Endodermal cell (in vitro differentiated cells): ENCODE results near the gene ZNF536. TPM values are rescaled to one million over a fixed set of nuclear protein-coding genes. Genes with fewer than 3 reads are reported as not detected.
A peak's percentile ranks its signal among the peaks of the same experiment; 100 is the strongest.
"Not testable (repeated sequence)": the region's sequence is repeated elsewhere in the genome, so short reads cannot be mapped to it uniquely, and the experiment has no call there.

ENCODE experiments used
- DNase-seq: peaks from one replicate; pipeline ENCODE4 v3.0.0-alpha.2; 2017
- H3K27ac ChIP-seq: 2 replicates; pipeline ENCODE4 v1.5.1; 2013; ENCODE audit warnings: mild to moderate bottlenecking, low read depth, low read length, moderate library complexity
- H3K27me3 ChIP-seq: 2 replicates; pipeline ENCODE4 v1.6.1; 2013; ENCODE audit warnings: mild to moderate bottlenecking, low read length, moderate library complexity; ENCODE audit not compliant: insufficient read depth, control insufficient read depth, poor library complexity, severe bottlenecking
- H3K36me3 ChIP-seq: 2 replicates; pipeline ENCODE4 v1.7.0; 2013; ENCODE audit warnings: mild to moderate bottlenecking, low read length, moderate library complexity; ENCODE audit not compliant: control insufficient read depth, insufficient read depth
- H3K4me1 ChIP-seq: one replicate; pipeline ENCODE4 v1.7.0; 2013; ENCODE audit warnings: low read length; ENCODE audit not compliant: control insufficient read depth, insufficient read depth
- H3K4me3 ChIP-seq: 2 replicates; pipeline ENCODE4 v1.5.1; 2013; ENCODE audit warnings: mild to moderate bottlenecking, low read length, moderate library complexity
- H3K9ac ChIP-seq: 2 replicates; pipeline ENCODE4 v1.6.1; 2013; ENCODE audit warnings: mild to moderate bottlenecking, low read length, moderate library complexity; ENCODE audit not compliant: poor library complexity, severe bottlenecking; ENCODE audit errors: extremely low read depth
- H3K9me3 ChIP-seq: 2 replicates; pipeline ENCODE4 v1.6.1; 2013; ENCODE audit warnings: mild to moderate bottlenecking, low read length, moderate library complexity; ENCODE audit not compliant: control insufficient read depth
- H3K27ac Mint-ChIP-seq: 2 replicates; pipeline ENCODE4 v1.8.0; 2020; ENCODE audit warnings: mixed read lengths
- H3K27me3 Mint-ChIP-seq: 2 replicates; pipeline ENCODE4 v1.8.0; 2021; ENCODE audit warnings: mild to moderate bottlenecking, mixed read lengths; ENCODE audit not compliant: insufficient read depth
- H3K36me3 Mint-ChIP-seq: 2 replicates; pipeline ENCODE4 v1.8.0; 2020; ENCODE audit warnings: low read depth, mixed read lengths
- H3K4me1 Mint-ChIP-seq: 2 replicates; pipeline ENCODE4 v1.8.0; 2020; ENCODE audit warnings: mixed read lengths
- H3K4me3 Mint-ChIP-seq: 2 replicates; pipeline ENCODE4 v1.8.0; 2020; ENCODE audit warnings: mild to moderate bottlenecking, moderate library complexity, mixed read lengths
- H3K9me3 Mint-ChIP-seq: 2 replicates; pipeline ENCODE4 v1.8.0; 2020; ENCODE audit warnings: mild to moderate bottlenecking, mixed read lengths
- WGBS, 2 experiments: methylation state at CpG; one replicate each; pipeline versions ENCODE4 v1.1.5 to v1.1.7; 2013; ENCODE audit warnings: missing lambda C conversion rate in 2 of 2, mixed read lengths in 1 of 2; ENCODE audit not compliant: insufficient coverage in 1 of 2, insufficient read length in 1 of 2; 5-methylcytosine and 5-hydroxymethylcytosine counted together
- total RNA-seq, 2 donors: library from RNA; stranded (reverse); fragmentation: NEBNext Ultra II Directional in 1 of 2; extraction: Animal tissue kit (Norgen Biotek cat#: 25700) in 1 of 2; gene quantifications; 2 replicates in 1 of 2; 3 replicates in 1 of 2; pipeline ENCODE4 v1.2.1, GENCODE V29; 2021
- TF ChIP-seq, protein P1 (sequence below): fragments of 200-600 bp; sonication (generic); conservative IDR thresholded peaks from 2 replicates; pipeline ENCODE4 v1.5.0; 2021; ENCODE audit warnings: antibody characterized with exemption, mild to moderate bottlenecking

Gene ZNF536
- total RNA-seq, 2 donors from 2014 or later, result not detected

DNA sequence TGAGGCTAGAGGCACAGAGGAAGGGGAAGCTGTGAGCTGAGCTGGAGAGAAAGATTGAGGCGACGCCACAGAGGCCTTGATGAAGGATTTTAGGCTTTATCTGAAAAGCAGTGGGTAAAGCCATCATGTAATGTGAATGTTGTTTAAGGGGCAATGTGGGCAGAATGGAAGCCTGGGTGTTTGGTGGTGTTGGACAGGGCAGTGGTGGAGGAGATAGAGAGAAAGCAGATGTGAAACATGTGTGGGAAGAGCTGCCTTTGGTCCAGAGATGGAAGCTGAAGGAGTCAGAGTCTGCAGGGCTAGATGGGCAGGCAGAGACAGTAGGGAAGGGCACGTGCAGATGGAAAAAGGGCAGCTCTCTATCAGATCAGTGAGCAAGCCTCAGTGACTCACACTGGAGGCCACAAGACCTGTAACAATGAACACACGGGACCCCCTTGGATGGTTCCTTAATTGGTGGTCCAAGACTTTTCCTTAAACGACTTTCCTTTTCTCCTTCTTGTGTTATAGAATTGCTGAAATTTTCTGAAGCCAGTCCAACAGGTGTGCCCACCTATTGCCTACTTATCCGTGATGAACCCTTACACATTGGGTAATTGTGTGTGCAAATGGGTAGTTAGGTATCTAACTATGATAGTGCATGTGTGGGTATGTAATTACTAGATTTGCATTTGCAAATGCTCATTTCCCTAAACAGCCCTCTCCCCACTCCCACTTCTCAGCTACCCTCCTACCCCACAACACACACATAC, 21.7 kb downstream of the ZNF536 start:
- Mint-ChIP-seq H3K4me3 (no peak overlapping the region), H3K27me3 (peaks cover 30% of the 10 kb centered on the region), H3K9me3 (no peaks in the 10 kb centered on the region), H3K36me3 (no peaks in the 10 kb centered on the region), H3K4me1 (peaks cover 8% of the 10 kb centered on the region), H3K27ac (no peak overlapping the region)
- DNase-seq, result no peak
- TF ChIP-seq, protein P1, sequence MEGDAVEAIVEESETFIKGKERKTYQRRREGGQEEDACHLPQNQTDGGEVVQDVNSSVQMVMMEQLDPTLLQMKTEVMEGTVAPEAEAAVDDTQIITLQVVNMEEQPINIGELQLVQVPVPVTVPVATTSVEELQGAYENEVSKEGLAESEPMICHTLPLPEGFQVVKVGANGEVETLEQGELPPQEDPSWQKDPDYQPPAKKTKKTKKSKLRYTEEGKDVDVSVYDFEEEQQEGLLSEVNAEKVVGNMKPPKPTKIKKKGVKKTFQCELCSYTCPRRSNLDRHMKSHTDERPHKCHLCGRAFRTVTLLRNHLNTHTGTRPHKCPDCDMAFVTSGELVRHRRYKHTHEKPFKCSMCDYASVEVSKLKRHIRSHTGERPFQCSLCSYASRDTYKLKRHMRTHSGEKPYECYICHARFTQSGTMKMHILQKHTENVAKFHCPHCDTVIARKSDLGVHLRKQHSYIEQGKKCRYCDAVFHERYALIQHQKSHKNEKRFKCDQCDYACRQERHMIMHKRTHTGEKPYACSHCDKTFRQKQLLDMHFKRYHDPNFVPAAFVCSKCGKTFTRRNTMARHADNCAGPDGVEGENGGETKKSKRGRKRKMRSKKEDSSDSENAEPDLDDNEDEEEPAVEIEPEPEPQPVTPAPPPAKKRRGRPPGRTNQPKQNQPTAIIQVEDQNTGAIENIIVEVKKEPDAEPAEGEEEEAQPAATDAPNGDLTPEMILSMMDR, result no peak
- no peaks in the 10 kb centered on the region for H3K36me3 ChIP-seq
- no peak overlapping the region for H3K9ac ChIP-seq
- no peaks in the 10 kb centered on the region for H3K9me3 ChIP-seq
- 81 to 89% methylated on average over 5 to 6 of the region's 6 CpGs for WGBS, 2 experiments
- H3K27ac ChIP-seq, result no peak overlapping the region
- H3K4me3 ChIP-seq, result no peak overlapping the region
- H3K27me3 ChIP-seq, result peaks cover 11% of the 10 kb centered on the region
- no peaks in the 10 kb centered on the region for H3K4me1 ChIP-seq

GRCh38 chr19:30394481-30395151, 22.4 kb downstream of the ZNF536 start:
- no peaks in the 10 kb centered on the region for H3K36me3 Mint-ChIP-seq
- no peak overlapping the region for H3K4me3 Mint-ChIP-seq
- peaks cover 11% of the 10 kb centered on the region for H3K27me3 ChIP-seq
- H3K4me1 ChIP-seq, result no peaks in the 10 kb centered on the region
- no peaks in the 10 kb centered on the region for H3K36me3 ChIP-seq
- H3K27ac ChIP-seq, result no peak overlapping the region
- peaks cover 8% of the 10 kb centered on the region for H3K4me1 Mint-ChIP-seq
- no peak overlapping the region for H3K27ac Mint-ChIP-seq
- no peak overlapping the region for H3K4me3 ChIP-seq
- TF ChIP-seq, protein P1, result no peak
- H3K9me3 ChIP-seq, result no peaks in the 10 kb centered on the region
- peaks cover 30% of the 10 kb centered on the region for H3K27me3 Mint-ChIP-seq
- H3K9me3 Mint-ChIP-seq, result no peaks in the 10 kb centered on the region
- no peak for DNase-seq
- H3K9ac ChIP-seq, result no peak overlapping the region
- WGBS, 2 experiments, result 88 to 100% methylated on average over 4 to 6 of the region's 6 CpGs

GRCh38 chr19:30395283-30395682, 23.1 kb downstream of the ZNF536 start:
- peaks cover 30% of the 10 kb centered on the region for H3K27me3 Mint-ChIP-seq
- Histone ChIP-seq H3K9ac (no peak overlapping the region), H3K4me3 (no peak overlapping the region), H3K4me1 (no peaks in the 10 kb centered on the region), H3K36me3 (no peaks in the 10 kb centered on the region), H3K27me3 (peaks cover 11% of the 10 kb centered on the region), H3K9me3 (no peaks in the 10 kb centered on the region), H3K27ac (no peak overlapping the region)
- H3K4me3 Mint-ChIP-seq, result no peak overlapping the region
- H3K4me1 Mint-ChIP-seq, result peaks cover 8% of the 10 kb centered on the region
- WGBS, 2 experiments, result 86 to 90% methylated on average over 1 to 2 of the region's 2 CpGs
- H3K36me3 Mint-ChIP-seq, result no peaks in the 10 kb centered on the region
- peak; percentile 20 for DNase-seq
- H3K27ac Mint-ChIP-seq, result no peak overlapping the region
- no peaks in the 10 kb centered on the region for H3K9me3 Mint-ChIP-seq
- TF ChIP-seq, protein P1, result no peak

DNA sequence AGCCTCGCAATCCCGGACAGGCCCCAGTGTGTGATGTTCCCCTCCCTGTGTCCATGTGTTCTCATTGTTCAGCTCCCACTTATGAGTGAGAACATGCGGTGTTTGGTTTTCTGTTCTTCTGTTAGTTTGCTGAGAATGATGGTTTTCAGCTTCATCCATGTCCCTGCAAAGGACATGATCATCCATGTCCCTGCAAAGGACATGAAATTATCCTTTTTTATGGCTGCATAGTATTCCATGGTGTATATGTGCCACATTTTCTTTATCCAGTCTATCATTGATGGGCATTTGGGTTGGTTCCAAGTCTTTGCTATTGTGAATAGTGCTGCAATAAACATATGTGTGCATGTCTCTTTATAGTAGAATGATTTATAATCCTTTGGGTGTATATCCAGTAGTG, 26.4 kb downstream of the ZNF536 start:
- DNase-seq, H3K9me3 Mint-ChIP-seq, H3K36me3 Mint-ChIP-seq, H3K27ac ChIP-seq, H3K9ac ChIP-seq, H3K9me3 ChIP-seq, H3K4me3 Mint-ChIP-seq, H3K27me3 Mint-ChIP-seq, H3K27me3 ChIP-seq, H3K4me1 Mint-ChIP-seq, H3K27ac Mint-ChIP-seq, H3K36me3 ChIP-seq, H3K4me3 ChIP-seq, H3K4me1 ChIP-seq: not testable (repeated sequence)
- WGBS, 2 experiments, result 92% methylated on average over 3 of the region's 3 CpGs; no CpG with 5 or more reads in 1 of the 2 experiments
